LoVo (cell line): ENCODE data around the gene AMBP.
"Not testable (repeated sequence)": the region's sequence is repeated elsewhere in the genome, so short reads cannot be mapped to it uniquely, and the experiment has no call there.

ENCODE experiments used
- DNase-seq: peaks from one replicate; pipeline ENCODE4 v3.0.0-alpha.2; 2016; ENCODE audit warnings: low spot score

The AMBP gene

GRCh38 chr9:114050646-114051045, 27.5 kb downstream of the AMBP start:
- no peak for DNase-seq

- no peak for DNase-seq
Measured at GRCh38 chr9:114050226-114050568, 27.9 kb downstream of the AMBP start.

GRCh38 chr9:114049441-114050225, 28.5 kb downstream of the AMBP start:
- DNase-seq: no peak

- DNase-seq: no peak
Measured at GRCh38 chr9:114048533-114049415, 29.3 kb downstream of the AMBP start.

- no peak for DNase-seq
Measured at GRCh38 chr9:114047717-114048116, 30.4 kb downstream of the AMBP start.

- no peak for DNase-seq
Measured at GRCh38 chr9:114046875-114047274, 31.2 kb downstream of the AMBP start.

GRCh38 chr9:114046237-114046755, 31.8 kb downstream of the AMBP start:
- DNase-seq: no peak

- not testable (repeated sequence) for DNase-seq
Measured at GRCh38 chr9:114043660-114044059, 34.4 kb downstream of the AMBP start.

- DNase-seq: no peak
Measured at GRCh38 chr9:114039484-114039883, 38.6 kb downstream of the AMBP start.

- no peak for DNase-seq
Measured at GRCh38 chr9:114038724-114039313, 39.3 kb downstream of the AMBP start.

GRCh38 chr9:114037961-114038723, 40.0 kb downstream of the AMBP start:
- DNase-seq: no peak

- no peak for DNase-seq
Measured at GRCh38 chr9:114037249-114037648, 40.9 kb downstream of the AMBP start.

GRCh38 chr9:114035845-114036801, 42.0 kb downstream of the AMBP start:
- no peak for DNase-seq

- no peak for DNase-seq
Measured at GRCh38 chr9:114035221-114035844, 42.8 kb downstream of the AMBP start.

GRCh38 chr9:114034661-114035062, 43.4 kb downstream of the AMBP start:
- no peak for DNase-seq

- DNase-seq: no peak
Measured at GRCh38 chr9:114034196-114034595, 43.9 kb downstream of the AMBP start.

GRCh38 chr9:114033397-114034103, 44.5 kb downstream of the AMBP start:
- DNase-seq: no peak

- no peak for DNase-seq
Measured at GRCh38 chr9:114031948-114032840, 45.9 kb downstream of the AMBP start.
